Heart right ventricle (tissue), 16 donors: ENCODE results near the gene MAD1L1. TPM values are rescaled to one million over a fixed set of nuclear protein-coding genes. Genes with fewer than 3 reads are reported as not detected.

ENCODE experiments used
- ATAC-seq, 8 donors: fragments of 200-7000 bp; cut with Tn5 transposase; one replicate each; pipeline ENCODE4 v1.9.1; 2020; ENCODE audit warnings: mild to moderate bottlenecking in 8 of 8, moderate library complexity in 8 of 8, moderate number of reproducible peaks in 1 of 8
- DNase-seq, 2 donors: peaks; one replicate each; pipeline ENCODE4 v3.0.0-alpha.2; 2020
- H3K27ac ChIP-seq, 10 donors: fragments of 200-600 bp; sonication (generic) in 2 of 10; one replicate each; pipeline versions ENCODE4 v1.5.0 to v1.8.0; 2020 to 2022; ENCODE audit warnings: mild to moderate bottlenecking in 3 of 10
- H3K27me3 ChIP-seq, 7 donors: fragments of 200-600 bp; one replicate each; pipeline ENCODE4 v1.8.0; 2021 to 2022; ENCODE audit warnings: mild to moderate bottlenecking in 2 of 7
- H3K36me3 ChIP-seq, 9 donors: fragments of 200-600 bp; sonication (generic) in 1 of 9; one replicate each; pipeline versions ENCODE4 v1.5.0 to v1.8.0; 2020 to 2022; ENCODE audit warnings: mild to moderate bottlenecking in 2 of 9
- H3K4me1 ChIP-seq, 9 donors: fragments of 200-600 bp; sonication (generic) in 1 of 9; one replicate each; pipeline versions ENCODE4 v1.5.0 to v1.8.0; 2020 to 2022; ENCODE audit warnings: mild to moderate bottlenecking in 4 of 9
- H3K4me3 ChIP-seq, 10 donors: fragments of 200-600 bp; sonication (generic) in 2 of 10; one replicate each; pipeline versions ENCODE4 v1.5.0 to v1.8.0; 2020 to 2022; ENCODE audit warnings: mild to moderate bottlenecking in 7 of 10, moderate library complexity in 2 of 10
- H3K9me3 ChIP-seq, 11 donors: fragments of 200-600 bp in 10 of 11; sonication (generic) in 2 of 11; one replicate each; pipeline versions ENCODE4 v1.5.0 to v1.8.0; 2013 to 2022; ENCODE audit warnings: mild to moderate bottlenecking in 2 of 11, control low read depth in 1 of 11, moderate library complexity in 1 of 11
- CTCF ChIP-seq, 9 donors: fragments of 200-600 bp; sonication (generic) in 2 of 9; IDR thresholded peaks; one replicate each; pipeline versions ENCODE4 v1.5.0 to v1.8.0; 2021 to 2022; ENCODE audit warnings: antibody characterized with exemption in 9 of 9, mild to moderate bottlenecking in 5 of 9, moderate library complexity in 1 of 9
- WGBS, 2 donors: extraction: QIAGEN DNeasy Blood & Tissue Kit; methylation state at CpG; one replicate each; pipeline ENCODE4 v1.1.7; 2013; ENCODE audit warnings: inconsistent platforms in 1 of 2; 5-methylcytosine and 5-hydroxymethylcytosine counted together
- intact Hi-C, 10 donors: fragments of 100-400 bp; cut with DNase I; formaldehyde crosslinking; loops; one replicate each; pipeline versions ENCODE4 v1.11.1 to v1.14.2; 2022
- polyA plus RNA-seq, 2 donors: library from polyadenylated mRNA; stranded (reverse); fragments of 200-250 nt; gene quantifications; one replicate each; pipeline ENCODE4 v1.2.3, GENCODE V29; 2013
- total RNA-seq, 10 donors: library from RNA; stranded (reverse); fragmentation: NEBNext Ultra II Directional in 3 of 10; extraction: Animal tissue kit (Norgen Biotek cat#: 25700) in 3 of 10; gene quantifications; one replicate each; pipeline versions ENCODE4 v1.2.1 to v1.2.4, GENCODE V29; 2021 to 2023
- donor health status: Arrhythmogenic right ventricular cardiomyopathy.
- donor health status: ischemic (EF 13 %, LVEDD 7.1; RV severe dilation, severe dysfunction).
- donor health status: healthy with polysubstance abuse.
- donor health status: DM: no; HTN: yes; CAD: no.
- donor health status: DM: no; HTN: no; CAD: no.
- donor health status: ischemic (EF 25% LVEDD 6.9; RV normal size, moderate dysfunction).
- donor health status: ischemic (EF 25% LVEDD 5.7; RV mildly dilated, moderate dysfunction).
- donor health status: healthy.
- donor health status: DM: yes; HTN: yes; CAD: no.
- donor health status: Ischemic cardiomyopathy.
- donor health status: ischemic (EF 35%, LVEDD 5.7; RV mildly dilated, moderate dysfunction).
- donor health status: nonischemic (EF 11% LVEDD 7.7; RV severe dilation, severe dysfunction).
- donor health status: DM: yes; HTN: yes; CAD: no.
- donor health status: PGD.
- donor health status: ischemic (EF 29% LVEDD 5.4; RV normal size, mild dysfunction).
- donor health status: nonischemic (EF 23%, LVEDD 6.1; RV moderate dilation, normal function).

MAD1L1 gene
- total and polyA plus RNA-seq, 12 donors = 13.8 to 46.8 (median 20.2) TPM

GRCh38 chr7:2128601-2129322, 104.0 kb downstream of the MAD1L1 start:
- DNase-seq (no peak), ATAC-seq (no peak)
- no peak for TF ChIP-seq CTCF (IDR thresholded peaks at IDR 0.05)
- no peak overlapping the region for H3K4me3 ChIP-seq
- H3K4me1 ChIP-seq = peaks cover 0 to 3% (median 0%) of the 10 kb centered on the region in 9 donors
- 76 to 86% methylated on average over 20 of the region's 20 CpGs for WGBS, 2 donors
- no peaks in the 10 kb centered on the region for H3K27me3 ChIP-seq
- no peaks in the 10 kb centered on the region for H3K9me3 ChIP-seq
- no peak overlapping the region for H3K27ac ChIP-seq
- intact Hi-C loops = no loop called here
- peaks cover 0 to 28% (median 0%) of the 10 kb centered on the region in 9 donors for H3K36me3 ChIP-seq

- Histone ChIP-seq H3K27ac (no peak overlapping the region), H3K36me3 (peaks cover 0 to 22% (median 0%) of the 10 kb centered on the region in 9 donors), H3K27me3 (no peaks in the 10 kb centered on the region), H3K4me3 (no peak overlapping the region), H3K4me1 (peaks cover 0 to 3% (median 1%) of the 10 kb centered on the region in 9 donors), H3K9me3 (no peaks in the 10 kb centered on the region)
- ATAC-seq = no peak
- intact Hi-C loops = no loop called here
- no peak for DNase-seq
- WGBS, 2 donors = 94 to 98% methylated on average over 9 of the region's 9 CpGs
- TF ChIP-seq CTCF (IDR thresholded peaks at IDR 0.05) = no peak
These were observed 106.1 kb downstream of the MAD1L1 start for GRCh38 chr7:2126621-2127020.

GRCh38 chr7:2125931-2126330, 106.8 kb downstream of the MAD1L1 start:
- DNase-seq = no peak
- intact Hi-C loops = no loop called here
- H3K9me3 ChIP-seq = no peaks in the 10 kb centered on the region
- no peak for ATAC-seq
- no peak overlapping the region for H3K27ac ChIP-seq
- no peak for TF ChIP-seq CTCF (IDR thresholded peaks at IDR 0.05)
- H3K27me3 ChIP-seq = no peaks in the 10 kb centered on the region
- H3K4me1 ChIP-seq = peaks cover 3 to 10% (median 8%) of the 10 kb centered on the region in 9 donors
- H3K36me3 ChIP-seq = peaks cover 0 to 22% (median 0%) of the 10 kb centered on the region in 9 donors
- H3K4me3 ChIP-seq = no peak overlapping the region
- WGBS, 2 donors = 94 to 95% methylated on average over 18 of the region's 18 CpGs

GRCh38 chr7:2124604-2125345, 108.0 kb downstream of the MAD1L1 start:
- ATAC-seq (no peak), DNase-seq (no peak)
- no peak overlapping the region for H3K27ac ChIP-seq
- H3K4me3 ChIP-seq = no peak overlapping the region
- intact Hi-C loops = no loop called here
- H3K36me3 ChIP-seq = peaks cover 0 to 22% (median 0%) of the 10 kb centered on the region in 9 donors
- H3K4me1 ChIP-seq = peaks cover 6 to 21% (median 17%) of the 10 kb centered on the region in 9 donors
- H3K9me3 ChIP-seq = no peaks in the 10 kb centered on the region
- no peak for TF ChIP-seq CTCF (IDR thresholded peaks at IDR 0.05)
- 83 to 91% methylated on average over 25 of the region's 25 CpGs for WGBS, 2 donors
- no peaks in the 10 kb centered on the region for H3K27me3 ChIP-seq
